Type B pancreatic cell (in vitro differentiated cells): ENCODE results near the gene MYH11. TPM values are rescaled to one million over a fixed set of nuclear protein-coding genes. Genes with fewer than 3 reads are reported as not detected.

Source experiments
- DNase-seq: peaks from one replicate; pipeline ENCODE4 v3.0.0; 2021; ENCODE audit warnings: mixed read lengths; ENCODE audit not compliant: unreplicated experiment; ENCODE audit errors: extremely low spot score
- H3K27ac Mint-ChIP-seq: 2 replicates; pipeline ENCODE4 v1.8.0; 2021; ENCODE audit warnings: mild to moderate bottlenecking, mixed read lengths
- H3K27me3 Mint-ChIP-seq: 2 replicates; pipeline ENCODE4 v1.8.0; 2021; ENCODE audit warnings: mixed read lengths
- H3K36me3 Mint-ChIP-seq: 2 replicates; pipeline ENCODE4 v1.8.0; 2021; ENCODE audit warnings: mixed read lengths
- H3K4me1 Mint-ChIP-seq: one replicate; pipeline ENCODE4 v1.8.0; 2021; ENCODE audit warnings: mixed read lengths; ENCODE audit not compliant: unreplicated experiment
- H3K4me3 Mint-ChIP-seq: 2 replicates; pipeline ENCODE4 v1.8.0; 2021; ENCODE audit warnings: mild to moderate bottlenecking, mixed read lengths
- H3K9me3 Mint-ChIP-seq: 2 replicates; pipeline ENCODE4 v1.8.0; 2021; ENCODE audit warnings: mixed read lengths
- total RNA-seq: library from RNA; stranded (reverse); gene quantifications from 2 replicates; pipeline ENCODE4 v1.2.1, GENCODE V29; 2021; ENCODE audit warnings: low replicate concordance
- TF ChIP-seq, protein P1 (sequence below): fragments of 200-600 bp; sonication (generic); conservative IDR thresholded peaks from 2 replicates; pipeline ENCODE4 v1.5.0; 2021; ENCODE audit warnings: antibody characterized with exemption, mild to moderate bottlenecking

Gene MYH11
- total RNA-seq, 1 donor from 2014 or later: 0.43 TPM

DNA sequence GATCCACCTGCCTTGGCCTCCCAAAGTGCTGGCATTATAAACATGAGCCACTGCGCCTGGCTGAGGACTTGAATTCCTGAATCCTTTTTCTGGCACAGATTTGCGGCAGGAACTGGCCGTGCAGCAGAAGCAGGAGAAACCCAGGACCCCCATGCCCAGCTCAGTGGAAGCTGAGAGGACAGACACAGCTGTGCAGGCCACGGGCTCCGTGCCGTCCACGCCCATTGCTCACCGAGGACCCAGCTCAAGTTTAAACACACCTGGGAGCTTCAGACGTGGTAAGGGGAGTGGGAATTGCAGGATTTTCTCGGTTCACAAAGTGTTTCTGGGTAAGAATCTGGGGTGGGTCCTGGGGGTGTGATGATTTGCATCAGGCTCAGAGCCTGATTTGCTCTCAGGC, 165.8 kb downstream of the MYH11 start:
- Mint-ChIP-seq H3K27me3 (no peaks in the 10 kb centered on the region), H3K9me3 (no peaks in the 10 kb centered on the region), H3K4me3 (no peak overlapping the region), H3K36me3 (peaks cover 6% of the 10 kb centered on the region), H3K27ac (no peak overlapping the region), H3K4me1 (no peaks in the 10 kb centered on the region)
- TF ChIP-seq, protein P1, sequence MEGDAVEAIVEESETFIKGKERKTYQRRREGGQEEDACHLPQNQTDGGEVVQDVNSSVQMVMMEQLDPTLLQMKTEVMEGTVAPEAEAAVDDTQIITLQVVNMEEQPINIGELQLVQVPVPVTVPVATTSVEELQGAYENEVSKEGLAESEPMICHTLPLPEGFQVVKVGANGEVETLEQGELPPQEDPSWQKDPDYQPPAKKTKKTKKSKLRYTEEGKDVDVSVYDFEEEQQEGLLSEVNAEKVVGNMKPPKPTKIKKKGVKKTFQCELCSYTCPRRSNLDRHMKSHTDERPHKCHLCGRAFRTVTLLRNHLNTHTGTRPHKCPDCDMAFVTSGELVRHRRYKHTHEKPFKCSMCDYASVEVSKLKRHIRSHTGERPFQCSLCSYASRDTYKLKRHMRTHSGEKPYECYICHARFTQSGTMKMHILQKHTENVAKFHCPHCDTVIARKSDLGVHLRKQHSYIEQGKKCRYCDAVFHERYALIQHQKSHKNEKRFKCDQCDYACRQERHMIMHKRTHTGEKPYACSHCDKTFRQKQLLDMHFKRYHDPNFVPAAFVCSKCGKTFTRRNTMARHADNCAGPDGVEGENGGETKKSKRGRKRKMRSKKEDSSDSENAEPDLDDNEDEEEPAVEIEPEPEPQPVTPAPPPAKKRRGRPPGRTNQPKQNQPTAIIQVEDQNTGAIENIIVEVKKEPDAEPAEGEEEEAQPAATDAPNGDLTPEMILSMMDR: no peak
- no peak for DNase-seq

DNA sequence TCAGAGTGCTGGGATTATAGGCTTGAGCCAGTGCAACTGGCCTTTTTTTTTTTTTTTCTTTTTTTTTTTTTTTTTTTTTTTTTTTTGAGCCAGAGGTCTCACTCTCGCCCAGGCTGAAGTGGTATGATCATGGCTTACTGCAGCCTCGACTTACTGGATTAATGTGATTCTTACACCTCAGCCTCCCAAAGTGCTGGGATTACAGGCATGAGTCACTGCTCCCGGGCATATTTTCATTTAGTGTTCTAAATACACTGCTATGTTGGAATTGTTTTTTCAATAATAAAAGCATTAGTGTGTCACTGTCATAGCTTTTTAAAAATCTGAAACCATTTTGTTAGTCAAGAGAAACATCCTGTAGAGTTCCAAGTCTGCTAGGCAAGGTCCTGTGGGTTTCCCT, 166.5 kb downstream of the MYH11 start:
- H3K4me3 Mint-ChIP-seq: no peak overlapping the region
- H3K4me1 Mint-ChIP-seq: no peaks in the 10 kb centered on the region
- TF ChIP-seq, protein P1: no peak
- DNase-seq: no peak
- no peaks in the 10 kb centered on the region for H3K9me3 Mint-ChIP-seq
- peaks cover 6% of the 10 kb centered on the region for H3K36me3 Mint-ChIP-seq
- no peak overlapping the region for H3K27ac Mint-ChIP-seq
- H3K27me3 Mint-ChIP-seq: no peaks in the 10 kb centered on the region

DNA sequence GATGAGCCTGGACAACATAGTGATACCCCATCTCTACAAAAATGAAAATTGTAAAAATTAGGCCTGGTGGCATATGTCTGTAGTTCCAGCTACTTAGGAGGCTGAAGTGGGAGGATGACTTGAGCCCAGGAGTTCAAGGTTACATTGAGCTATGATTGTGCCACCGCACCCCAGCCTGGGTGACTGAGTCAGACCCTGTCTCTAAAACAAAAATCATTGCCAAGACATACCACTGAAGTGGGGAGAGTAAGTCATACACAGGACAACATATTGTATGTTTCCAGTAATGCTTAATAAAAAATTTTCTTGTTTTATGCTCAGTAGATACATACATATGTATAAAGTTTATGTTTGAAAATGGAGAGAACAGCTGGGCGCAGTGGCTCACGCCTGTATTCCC, 167.5 kb downstream of the MYH11 start:
- Mint-ChIP-seq H3K9me3 (no peaks in the 10 kb centered on the region), H3K27me3 (no peaks in the 10 kb centered on the region), H3K4me1 (no peaks in the 10 kb centered on the region), H3K36me3 (peaks cover 6% of the 10 kb centered on the region), H3K4me3 (no peak overlapping the region), H3K27ac (no peak overlapping the region)
- no peak for DNase-seq
- TF ChIP-seq, protein P1: no peak

DNA sequence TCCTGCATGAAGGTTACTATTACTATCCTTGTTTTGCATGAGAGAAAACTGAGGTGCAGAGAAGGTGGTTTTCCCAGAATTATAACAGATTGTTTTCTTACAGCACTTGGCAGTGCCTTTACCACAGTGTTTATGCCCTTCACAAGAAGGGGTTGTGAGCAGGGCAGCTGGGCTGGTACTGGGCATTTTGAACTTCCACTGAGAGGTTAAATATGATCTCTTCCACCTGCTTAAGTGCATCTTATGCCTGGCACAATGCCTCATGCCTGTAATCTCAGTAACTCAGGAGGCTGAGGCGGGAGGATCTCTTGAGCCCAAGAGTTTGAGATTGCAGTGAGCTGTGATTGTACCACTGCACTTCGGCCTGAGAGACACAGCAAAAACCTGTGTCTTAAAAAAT, 170.5 kb downstream of the MYH11 start:
- no peak for DNase-seq
- Mint-ChIP-seq H3K4me1 (no peaks in the 10 kb centered on the region), H3K27ac (no peak overlapping the region), H3K4me3 (no peak overlapping the region), H3K36me3 (peaks cover 9% of the 10 kb centered on the region), H3K9me3 (no peaks in the 10 kb centered on the region), H3K27me3 (no peaks in the 10 kb centered on the region)
- TF ChIP-seq, protein P1: no peak

DNA sequence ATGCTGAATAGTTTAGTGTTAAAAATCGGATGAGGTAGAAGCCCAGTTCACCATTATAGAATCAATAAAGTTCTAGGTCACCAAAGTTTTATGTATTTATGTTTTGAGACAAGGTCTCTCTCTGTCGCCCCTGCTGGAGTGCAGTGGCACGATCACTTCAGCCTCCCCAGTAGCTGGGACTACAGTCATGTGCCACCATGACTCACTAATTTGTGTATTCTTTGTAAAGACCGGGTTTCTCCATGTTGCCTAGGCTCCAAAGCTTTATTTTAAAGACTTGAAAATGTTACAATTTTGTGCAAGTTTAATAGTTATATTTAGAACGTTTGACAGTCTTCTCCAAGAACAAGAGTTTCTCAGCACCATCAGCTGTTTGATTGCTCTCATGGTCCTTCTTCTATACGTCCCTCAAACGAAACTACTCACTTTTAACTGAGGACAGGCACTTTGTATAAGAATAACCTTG, 174.7 kb downstream of the MYH11 start:
- no peak overlapping the region for H3K27ac Mint-ChIP-seq
- peaks cover 14% of the 10 kb centered on the region for H3K36me3 Mint-ChIP-seq
- TF ChIP-seq, protein P1: peak; percentile 69
- H3K27me3 Mint-ChIP-seq: no peaks in the 10 kb centered on the region
- no peak for DNase-seq
- H3K4me3 Mint-ChIP-seq: no peak overlapping the region
- no peaks in the 10 kb centered on the region for H3K4me1 Mint-ChIP-seq
- H3K9me3 Mint-ChIP-seq: no peaks in the 10 kb centered on the region

DNA sequence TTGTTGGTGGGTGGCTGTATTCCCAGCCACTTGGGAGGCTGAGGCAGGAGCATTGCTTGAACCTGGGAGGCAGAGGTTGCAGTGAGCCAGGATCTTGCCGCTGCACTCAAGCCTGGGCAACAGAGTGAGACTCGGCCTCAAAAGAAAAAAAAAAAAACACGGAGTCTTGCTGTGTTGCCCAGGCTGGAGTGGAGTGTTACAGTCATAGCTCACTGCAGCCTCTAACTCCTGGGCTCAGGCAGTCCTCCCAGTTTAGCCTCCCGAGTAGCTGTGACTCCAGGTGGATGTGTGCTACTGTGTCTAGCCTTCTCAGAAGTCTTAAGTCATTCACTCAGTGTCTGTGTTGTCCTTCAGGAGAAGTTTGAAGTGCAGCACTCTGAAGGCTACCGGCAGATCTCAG, 179.4 kb downstream of the MYH11 start:
- H3K4me3 Mint-ChIP-seq: no peak overlapping the region
- DNase-seq: no peak
- no peak overlapping the region for H3K27ac Mint-ChIP-seq
- peaks cover 14% of the 10 kb centered on the region for H3K36me3 Mint-ChIP-seq
- H3K27me3 Mint-ChIP-seq: no peaks in the 10 kb centered on the region
- H3K4me1 Mint-ChIP-seq: peaks cover 4% of the 10 kb centered on the region
- TF ChIP-seq, protein P1: no peak
- no peaks in the 10 kb centered on the region for H3K9me3 Mint-ChIP-seq
